Right hindlimb (tissue), 1 donor: Measurements from ENCODE around the gene CCDC187.
A peak's percentile ranks its signal among the peaks of the same experiment; 100 is the strongest.

Source experiments
- DNase-seq: peaks from one replicate; pipeline ENCODE4 v3.0.0-alpha.2; 2018

The CCDC187 gene

DNA sequence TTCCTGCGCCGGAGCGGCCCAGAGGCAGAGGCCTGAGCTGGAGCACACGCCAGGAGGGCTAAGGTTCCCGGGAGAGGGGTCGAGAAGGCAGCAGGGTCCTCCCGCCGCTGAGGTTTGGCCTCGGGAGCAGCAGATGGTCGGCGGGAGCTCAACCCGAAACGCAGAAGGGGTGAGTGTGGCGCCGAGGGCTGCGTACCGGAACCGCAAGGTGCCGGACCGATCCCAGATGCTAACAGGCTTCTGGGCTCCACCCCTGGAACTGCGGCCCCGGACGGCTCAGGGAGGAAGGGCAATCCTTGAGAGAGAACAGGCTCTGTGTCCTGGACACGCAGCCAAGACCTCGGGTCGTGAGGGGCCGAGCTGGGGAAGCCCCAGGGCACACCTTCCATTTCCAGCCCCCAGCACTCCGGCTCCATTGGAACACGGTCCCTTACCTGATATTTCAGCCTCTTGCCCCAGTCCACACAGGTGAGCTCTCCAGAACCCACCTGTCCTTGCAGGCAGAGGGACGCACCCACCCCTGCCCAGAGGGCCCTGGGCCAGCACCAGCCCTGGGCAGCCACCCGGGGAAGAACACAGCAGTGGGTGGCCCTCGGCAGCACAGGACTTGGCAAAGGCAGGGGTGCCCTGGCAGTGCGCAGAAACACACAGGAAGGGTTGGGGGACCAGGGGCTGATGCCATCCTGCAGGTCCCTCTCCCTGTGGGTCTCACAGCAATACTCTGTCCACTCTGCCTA is 100.3 kb downstream of the CCDC187 start:
- DNase-seq: no peak

DNA sequence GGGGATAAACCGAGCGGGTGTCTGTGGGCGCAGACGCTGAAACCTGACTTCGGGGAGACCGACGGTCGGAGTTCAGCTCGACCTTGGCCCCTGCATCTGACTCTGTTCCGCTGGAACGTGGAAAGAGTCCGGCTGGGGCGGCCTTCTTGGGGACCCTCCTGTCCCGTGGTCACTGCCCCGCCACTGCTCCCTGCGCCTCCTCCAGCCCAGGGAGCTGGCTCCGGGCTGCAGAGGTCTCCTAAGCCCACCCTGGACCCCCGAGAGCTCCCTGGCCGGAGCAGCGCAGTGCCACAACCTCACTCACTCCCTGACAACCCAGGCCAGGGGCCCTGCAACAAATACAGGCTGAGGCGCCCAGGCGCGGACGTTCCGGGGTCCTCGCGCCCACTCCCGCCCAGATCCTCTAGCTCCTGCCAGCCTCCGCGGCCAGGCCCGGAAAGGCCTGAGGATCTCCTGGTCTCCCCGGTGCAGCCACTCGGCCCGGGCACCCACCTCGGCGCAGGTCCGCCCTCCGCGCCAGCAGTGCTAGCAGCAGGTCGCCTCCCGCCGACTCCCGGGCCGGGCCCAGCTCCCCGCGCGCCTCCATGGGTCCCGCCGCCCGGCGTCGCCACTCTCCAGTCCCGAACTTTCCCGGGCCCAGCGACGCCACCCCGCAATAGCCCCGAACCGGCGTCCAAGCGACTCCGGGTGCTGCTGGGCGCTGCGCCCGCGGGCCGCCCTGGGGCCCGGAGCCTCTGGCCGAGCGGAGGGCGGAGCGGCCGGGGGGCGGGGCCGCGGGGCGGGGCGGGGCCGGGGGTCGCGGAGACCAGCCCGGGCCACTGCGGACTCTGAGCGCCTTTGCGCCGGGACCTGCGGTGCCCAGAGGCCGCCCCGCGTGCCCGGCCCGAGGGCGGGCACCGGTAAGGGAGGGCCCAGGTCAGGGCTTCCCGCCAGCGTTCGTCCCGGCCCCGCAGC is 101.2 kb downstream of the CCDC187 start:
- no peak for DNase-seq

DNA sequence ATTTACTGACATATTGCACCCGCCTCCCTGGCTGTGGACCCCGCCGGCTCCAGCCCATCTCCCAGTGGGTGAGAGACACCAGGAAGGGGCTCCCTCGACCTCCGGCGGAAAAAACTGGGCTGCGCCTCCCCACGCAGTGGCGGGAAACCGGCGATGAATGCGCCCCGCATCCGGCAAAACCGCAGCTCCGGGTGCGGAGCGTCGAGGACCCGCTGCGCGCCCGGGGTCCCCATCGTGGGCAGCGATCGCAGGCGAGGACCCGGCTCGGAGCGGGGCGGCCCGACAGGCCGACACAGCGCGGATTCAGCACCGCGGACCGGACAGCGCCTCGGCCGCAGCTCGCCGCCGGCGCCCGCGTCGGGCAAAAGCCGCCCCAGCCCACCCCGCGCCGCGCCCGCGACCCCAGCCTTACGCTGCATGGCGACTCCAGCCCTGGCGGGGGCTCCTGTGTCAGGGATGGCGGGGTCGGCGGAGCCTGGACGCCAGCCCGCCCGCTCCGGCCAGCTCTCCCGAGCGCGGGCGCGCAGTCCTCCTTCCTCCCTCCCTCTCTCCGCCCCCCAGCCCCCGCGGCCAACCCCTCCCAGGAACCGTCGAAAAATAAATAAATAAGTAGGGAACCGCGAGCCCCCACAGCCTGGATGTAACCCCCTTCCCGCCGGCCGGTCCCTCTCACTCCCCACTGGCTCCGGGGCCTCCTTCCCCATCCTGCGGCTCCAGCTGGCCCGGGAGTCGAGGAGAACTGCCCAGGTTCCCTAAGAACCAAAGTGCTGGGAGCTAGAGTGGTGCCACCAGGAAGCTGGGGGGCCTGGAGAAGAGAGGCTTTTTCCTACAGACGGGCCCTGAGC is 102.1 kb downstream of the CCDC187 start:
- DNase-seq: peak; percentile 45

DNA sequence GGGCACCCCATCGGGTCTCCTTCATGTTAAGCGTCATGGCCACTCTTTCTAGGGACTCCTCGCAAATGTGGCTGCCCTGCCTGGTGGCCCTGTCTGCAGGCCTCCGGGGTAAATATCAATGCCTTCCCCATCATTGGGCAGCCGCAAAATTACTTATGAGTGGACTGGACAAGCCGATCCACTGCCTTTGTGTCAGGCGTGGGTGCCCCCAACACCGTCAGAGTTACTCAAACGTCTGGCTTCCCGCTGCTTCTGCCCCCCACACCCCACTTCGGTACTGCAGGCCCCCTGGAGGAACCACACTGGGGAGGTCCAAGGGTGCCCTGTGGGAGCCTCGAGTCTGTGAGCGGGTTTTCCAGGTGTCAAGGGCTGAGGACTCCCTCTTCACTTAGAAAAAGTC is 102.7 kb downstream of the CCDC187 start:
- DNase-seq: no peak

DNA sequence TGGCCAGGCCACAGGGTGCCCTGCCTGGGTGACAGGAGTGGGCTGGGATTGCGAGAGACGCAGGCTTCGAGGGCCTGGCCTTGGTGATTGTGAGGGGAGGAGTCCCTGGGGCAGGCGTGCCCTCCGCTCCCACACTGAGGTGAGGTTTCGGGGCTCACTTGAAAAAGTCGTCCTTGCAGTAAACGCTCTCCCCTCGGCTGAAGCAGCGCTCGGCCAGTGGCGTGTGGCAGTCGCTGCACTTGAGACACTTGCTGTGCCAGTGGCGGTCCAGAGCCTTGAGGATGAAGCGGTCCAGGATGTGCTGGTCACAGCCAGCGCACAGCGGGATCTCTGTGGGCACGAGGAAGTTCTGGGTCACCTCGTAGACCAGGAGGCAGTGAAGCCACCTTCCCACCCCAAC is 103.5 kb downstream of the CCDC187 start:
- no peak for DNase-seq
